ENCODE data around the gene LMAN2. TPM values are rescaled to one million over a fixed set of nuclear protein-coding genes. Genes with fewer than 3 reads are reported as not detected.
A peak's percentile ranks its signal among the peaks of the same experiment; 100 is the strongest.

LMAN2 gene, protein sequence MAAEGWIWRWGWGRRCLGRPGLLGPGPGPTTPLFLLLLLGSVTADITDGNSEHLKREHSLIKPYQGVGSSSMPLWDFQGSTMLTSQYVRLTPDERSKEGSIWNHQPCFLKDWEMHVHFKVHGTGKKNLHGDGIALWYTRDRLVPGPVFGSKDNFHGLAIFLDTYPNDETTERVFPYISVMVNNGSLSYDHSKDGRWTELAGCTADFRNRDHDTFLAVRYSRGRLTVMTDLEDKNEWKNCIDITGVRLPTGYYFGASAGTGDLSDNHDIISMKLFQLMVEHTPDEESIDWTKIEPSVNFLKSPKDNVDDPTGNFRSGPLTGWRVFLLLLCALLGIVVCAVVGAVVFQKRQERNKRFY
- total RNA-seq (85.3 TPM), polyA plus RNA-seq (ENCODE audit: insufficient read depth in 1 of 8, insufficient read length in 8 of 8, low replicate concordance in 1 of 8) (100 to 1,000 TPM in 1 of 8 donors, 10 to 100 TPM in 7; 77.9 to 102 (median 86.3) TPM)
- long read RNA-seq, donor 1, transcript LMAN2-201 (8 exons, 1,800 nt), result major isoform, 18 of 18 reads
- long read RNA-seq, donor 1, partial matches to known transcripts, result 0 of 18 reads
- long read RNA-seq, donor 1, other reads (novel, unspliced or antisense), result 0 of 18 reads
- long read RNA-seq, donor 2, partial matches to known transcripts, result 0 of 3 reads
- long read RNA-seq, donor 2, other reads (novel, unspliced or antisense), result 0 of 3 reads
- long read RNA-seq, donor 3, transcript LMAN2-201 (8 exons, 1,800 nt), result major isoform, 40 of 40 reads
- long read RNA-seq, donor 3, partial matches to known transcripts, result 0 of 40 reads
- long read RNA-seq, donor 3, other reads (novel, unspliced or antisense), result 0 of 40 reads
- long read RNA-seq, donor 4, transcript LMAN2-201 (8 exons, 1,800 nt), result major isoform, 24 of 26 reads
- long read RNA-seq, donor 4, partial matches to known transcripts, result 0 of 26 reads
- long read RNA-seq, donor 4, other reads (novel, unspliced or antisense), result 0 of 26 reads
- long read RNA-seq, donor 5, transcript LMAN2-201 (8 exons, 1,800 nt), result major isoform, 59 of 65 reads
- long read RNA-seq, donor 5, partial matches to known transcripts, result 5 of 65 reads
- long read RNA-seq, donor 5, other reads (novel, unspliced or antisense), result 0 of 65 reads
- long read RNA-seq, donor 6, transcript LMAN2-201 (8 exons, 1,800 nt), result major isoform, 33 of 42 reads
- long read RNA-seq, donor 6, partial matches to known transcripts, result 0 of 42 reads
- long read RNA-seq, donor 6, other reads (novel, unspliced or antisense), result 5 of 42 reads
- long read RNA-seq, donor 7, transcript LMAN2-201 (8 exons, 1,800 nt), result major isoform, 44 of 46 reads
- long read RNA-seq, donor 7, partial matches to known transcripts, result 0 of 46 reads
- long read RNA-seq, donor 7, other reads (novel, unspliced or antisense), result 0 of 46 reads
- long read RNA-seq, donor 8, transcript LMAN2-201 (8 exons, 1,800 nt), result major isoform, 26 of 27 reads
- long read RNA-seq, donor 8, partial matches to known transcripts, result 0 of 27 reads
- long read RNA-seq, donor 8, other reads (novel, unspliced or antisense), result 0 of 27 reads
- long read RNA-seq, donor 9, transcript LMAN2-201 (8 exons, 1,800 nt), result major isoform, 23 of 23 reads
- long read RNA-seq, donor 9, partial matches to known transcripts, result 0 of 23 reads
- long read RNA-seq, donor 9, other reads (novel, unspliced or antisense), result 0 of 23 reads
- long read RNA-seq, donor 10, transcript LMAN2-201 (8 exons, 1,800 nt), result major isoform, 30 of 35 reads
- long read RNA-seq, donor 10, partial matches to known transcripts, result 0 of 35 reads
- long read RNA-seq, donor 10, other reads (novel, unspliced or antisense), result 5 of 35 reads
- long read RNA-seq, donor 11, transcript LMAN2-201 (8 exons, 1,800 nt), result major isoform, 31 of 32 reads
- long read RNA-seq, donor 11, partial matches to known transcripts, result 0 of 32 reads
- long read RNA-seq, donor 11, other reads (novel, unspliced or antisense), result 0 of 32 reads

DNA sequence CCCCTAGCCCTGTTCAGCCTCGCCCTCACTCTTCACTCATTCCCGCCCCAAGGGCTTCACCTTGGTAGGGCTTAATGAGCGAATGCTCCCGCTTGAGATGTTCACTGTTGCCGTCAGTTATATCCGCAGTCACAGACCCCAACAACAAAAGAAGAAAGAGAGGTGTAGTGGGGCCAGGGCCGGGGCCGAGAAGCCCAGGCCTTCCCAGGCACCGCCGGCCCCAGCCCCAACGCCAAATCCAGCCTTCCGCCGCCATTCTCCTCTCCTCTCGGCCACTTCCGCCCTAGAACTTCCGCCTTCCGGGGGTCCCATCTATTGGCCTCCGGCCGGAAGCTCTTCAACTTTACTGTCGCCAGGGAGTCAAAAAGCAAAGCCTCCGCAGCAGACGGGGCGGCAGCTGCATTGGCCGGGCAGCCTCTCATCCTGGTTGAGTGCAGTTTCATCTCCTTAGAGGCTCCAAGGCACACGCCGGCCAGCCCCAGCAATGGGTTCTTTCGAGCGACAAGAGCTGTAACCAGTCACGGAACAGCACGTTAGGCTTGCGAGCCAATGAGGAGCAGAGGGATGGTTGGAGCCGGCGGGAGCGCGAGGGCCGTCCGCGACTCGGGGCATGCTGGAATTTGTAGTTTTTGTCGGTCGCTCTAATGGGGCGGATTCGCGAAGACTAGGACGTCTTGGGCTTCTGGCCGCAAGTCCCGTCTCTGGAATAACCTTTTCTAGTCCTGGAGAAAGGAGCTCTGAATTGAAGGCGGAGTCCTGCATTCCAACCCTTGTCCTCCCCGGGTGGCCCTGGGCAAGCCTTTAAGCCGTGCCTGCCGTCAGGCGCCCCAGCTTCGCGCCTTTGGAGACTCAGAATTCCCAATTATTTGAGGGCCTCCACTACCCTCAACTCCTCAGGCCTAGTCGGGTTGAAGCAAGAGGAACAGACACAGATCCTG, at the start of gene LMAN2:
Gene LMAN2 (minus strand): TSS at position 277 of the 938 bp plus-strand sequence. CDS start 21 bp downstream, at position 256.
- DNase-seq, result peak; percentile 100
- H3K27ac ChIP-seq (ENCODE audit: low read length), result peak within 1 kb of the TSS; percentile 97
- no peaks in the 10 kb centered on the region for H3K9me3 ChIP-seq (replicated peaks; ENCODE audit: control insufficient read depth, low read depth, low read length)
- H3K27me3 ChIP-seq (ENCODE audit: control insufficient read depth, insufficient read depth, low read length), result no peaks in the 10 kb centered on the region
- H3K36me3 ChIP-seq (ENCODE audit: control insufficient read depth, insufficient read depth, low read length), result peaks cover 18% of the 10 kb centered on the region
- peaks cover 21% of the 10 kb centered on the region for H3K4me1 ChIP-seq (ENCODE audit: control insufficient read depth, insufficient read depth, low read length)
- H3K4me3 ChIP-seq (ENCODE audit: low read length), result peak within 1 kb of the TSS; percentile 100
- under 1% methylated on average over 48 of the region's 55 CpGs for WGBS (ENCODE audit: insufficient coverage)

DNA sequence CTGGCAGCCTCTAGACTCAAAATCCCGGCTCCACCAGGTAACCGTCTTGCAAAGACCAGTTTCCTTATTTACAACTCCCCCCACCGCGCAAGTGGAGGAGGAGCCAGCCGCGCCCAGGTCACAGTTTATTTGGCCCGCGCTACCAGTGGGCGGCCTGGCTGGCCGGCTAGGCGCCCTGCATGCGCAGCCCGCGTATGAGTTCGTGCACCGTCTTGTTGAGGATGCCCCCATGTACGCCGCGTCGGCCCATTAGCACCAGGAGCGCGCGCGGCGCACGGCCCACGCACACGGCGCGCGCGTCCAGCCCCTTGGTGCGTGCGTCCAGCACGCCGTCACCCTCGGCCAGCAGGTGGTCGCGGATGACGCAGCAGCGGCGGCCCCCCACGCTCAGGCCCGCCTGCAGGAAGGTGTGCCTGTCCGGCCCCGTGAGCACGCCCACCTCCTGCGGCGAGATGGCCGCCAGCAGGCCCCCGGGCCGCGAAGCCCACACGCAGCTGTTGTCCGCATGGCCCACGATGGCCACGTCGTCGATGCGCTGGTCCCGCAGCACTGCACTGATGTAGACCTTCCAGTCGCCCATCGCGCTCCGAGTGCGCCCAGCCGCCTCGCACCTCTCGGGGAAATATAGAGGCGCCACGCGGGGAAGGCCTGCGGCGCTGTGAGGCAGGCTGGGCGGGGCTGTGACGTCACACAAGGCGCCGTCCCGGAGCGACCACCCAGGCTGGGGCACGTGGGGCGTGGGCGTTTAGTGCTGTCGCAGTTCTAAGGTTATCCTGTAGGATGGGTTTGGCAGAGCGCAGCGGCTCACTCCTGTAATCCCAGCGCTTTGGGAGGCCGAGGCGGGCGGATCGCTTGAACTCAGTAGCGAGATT, 48.8 kb upstream of the LMAN2 start, which contains the start of gene PFN3:
Gene PFN3 (minus strand): TSS at position 665 of the 872 bp plus-strand sequence. CDS start 85 bp downstream, at position 580.
- 3% methylated on average over 84 of the region's 92 CpGs for WGBS (ENCODE audit: insufficient coverage)
- no peak within 1 kb of the TSS for H3K27ac ChIP-seq (ENCODE audit: low read length)
- no peaks in the 10 kb centered on the region for H3K36me3 ChIP-seq (ENCODE audit: control insufficient read depth, insufficient read depth, low read length)
- H3K4me1 ChIP-seq (ENCODE audit: control insufficient read depth, insufficient read depth, low read length), result peaks cover 40% of the 10 kb centered on the region
- H3K9me3 ChIP-seq (replicated peaks; ENCODE audit: control insufficient read depth, low read depth, low read length), result no peaks in the 10 kb centered on the region
- H3K27me3 ChIP-seq (ENCODE audit: control insufficient read depth, insufficient read depth, low read length), result peaks cover 97% of the 10 kb centered on the region
- peak; percentile 52 for DNase-seq
- H3K4me3 ChIP-seq (ENCODE audit: low read length), result no peak within 1 kb of the TSS

DNA sequence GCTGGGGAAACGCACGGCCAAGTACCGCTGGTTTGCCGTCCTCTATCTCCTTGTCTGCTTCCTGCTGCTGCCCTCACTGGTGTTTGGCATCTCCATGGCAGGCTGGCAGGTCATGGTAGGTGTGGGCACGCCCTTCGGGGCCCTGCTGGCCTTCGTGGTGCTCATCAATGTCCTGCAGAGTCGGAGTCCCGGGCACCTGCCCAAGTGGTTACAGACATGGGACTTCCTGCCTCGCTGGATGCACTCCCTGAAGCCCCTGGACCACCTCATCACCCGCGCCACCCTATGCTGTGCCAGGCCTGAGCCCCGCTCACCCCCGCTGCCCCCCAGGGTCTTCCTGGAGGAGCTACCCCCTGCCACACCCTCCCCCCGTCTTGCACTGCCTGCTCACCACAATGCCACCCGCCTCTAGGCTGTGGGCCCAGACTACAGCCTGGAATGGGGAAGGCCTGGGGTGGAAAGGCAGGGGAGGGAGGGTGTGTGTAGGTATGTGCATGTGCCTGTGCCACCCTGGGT, 46.5 kb upstream of the LMAN2 start:
- Histone ChIP-seq H3K36me3 (ENCODE audit: control insufficient read depth, insufficient read depth, low read length) (no peaks in the 10 kb centered on the region), H3K27ac (ENCODE audit: low read length) (no peak overlapping the region), H3K4me3 (ENCODE audit: low read length) (no peak overlapping the region), H3K9me3 (replicated peaks; ENCODE audit: control insufficient read depth, low read depth, low read length) (no peaks in the 10 kb centered on the region), H3K27me3 (ENCODE audit: control insufficient read depth, insufficient read depth, low read length) (peaks cover 80% of the 10 kb centered on the region), H3K4me1 (ENCODE audit: control insufficient read depth, insufficient read depth, low read length) (peaks cover 17% of the 10 kb centered on the region)
- no peak for DNase-seq
- WGBS (ENCODE audit: insufficient coverage), result 84% methylated on average over 12 of the region's 16 CpGs

DNA sequence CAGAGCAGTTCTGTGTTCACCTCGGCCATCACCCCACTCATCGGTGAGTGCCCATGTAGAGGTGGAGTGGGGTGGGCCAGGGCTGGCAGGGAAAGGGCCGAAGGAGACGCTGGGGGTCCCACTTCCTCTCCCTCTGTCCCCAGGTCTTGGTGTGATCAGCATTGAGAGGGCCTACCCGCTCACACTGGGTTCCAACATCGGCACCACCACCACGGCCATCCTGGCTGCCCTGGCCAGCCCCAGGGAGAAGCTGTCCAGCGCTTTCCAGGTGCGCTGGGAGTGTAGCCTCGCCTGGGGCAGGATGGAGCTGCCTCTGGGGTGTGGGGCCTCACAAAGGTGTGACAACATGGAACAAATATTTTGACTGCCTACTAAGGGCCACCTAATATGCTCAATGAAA, 45.3 kb upstream of the LMAN2 start:
- no peak for DNase-seq
- Histone ChIP-seq H3K27me3 (ENCODE audit: control insufficient read depth, insufficient read depth, low read length) (peaks cover 69% of the 10 kb centered on the region), H3K36me3 (ENCODE audit: control insufficient read depth, insufficient read depth, low read length) (no peaks in the 10 kb centered on the region), H3K27ac (ENCODE audit: low read length) (no peak overlapping the region), H3K9me3 (replicated peaks; ENCODE audit: control insufficient read depth, low read depth, low read length) (no peaks in the 10 kb centered on the region), H3K4me3 (ENCODE audit: low read length) (no peak overlapping the region), H3K4me1 (ENCODE audit: control insufficient read depth, insufficient read depth, low read length) (peaks cover 8% of the 10 kb centered on the region)
- WGBS (ENCODE audit: insufficient coverage), result 93% methylated on average over 3 of the region's 10 CpGs

DNA sequence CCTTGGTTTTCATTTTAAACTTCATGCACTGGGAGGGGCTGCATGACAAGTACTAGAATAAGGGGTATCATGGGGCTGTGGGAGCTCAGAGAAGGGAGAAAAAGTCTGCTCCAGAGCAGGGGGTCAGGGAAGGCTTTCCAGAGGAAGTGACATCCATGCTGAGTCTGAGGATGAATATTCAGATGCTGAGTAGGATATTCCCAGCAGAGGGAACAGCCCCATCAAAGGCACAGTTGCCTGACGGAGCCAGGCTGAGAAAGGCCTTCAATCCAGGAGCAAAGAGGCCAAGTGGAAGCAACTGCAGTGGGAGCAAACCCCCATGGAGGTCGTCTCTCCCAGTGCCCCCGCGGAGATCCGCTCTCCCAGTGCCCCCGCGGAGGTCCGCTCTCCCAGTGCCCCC, 44.6 kb upstream of the LMAN2 start:
- WGBS (ENCODE audit: insufficient coverage), result 21% methylated on average over 3 of the region's 8 CpGs
- H3K27me3 ChIP-seq (ENCODE audit: control insufficient read depth, insufficient read depth, low read length), result peaks cover 62% of the 10 kb centered on the region
- H3K9me3 ChIP-seq (replicated peaks; ENCODE audit: control insufficient read depth, low read depth, low read length), result no peaks in the 10 kb centered on the region

DNA sequence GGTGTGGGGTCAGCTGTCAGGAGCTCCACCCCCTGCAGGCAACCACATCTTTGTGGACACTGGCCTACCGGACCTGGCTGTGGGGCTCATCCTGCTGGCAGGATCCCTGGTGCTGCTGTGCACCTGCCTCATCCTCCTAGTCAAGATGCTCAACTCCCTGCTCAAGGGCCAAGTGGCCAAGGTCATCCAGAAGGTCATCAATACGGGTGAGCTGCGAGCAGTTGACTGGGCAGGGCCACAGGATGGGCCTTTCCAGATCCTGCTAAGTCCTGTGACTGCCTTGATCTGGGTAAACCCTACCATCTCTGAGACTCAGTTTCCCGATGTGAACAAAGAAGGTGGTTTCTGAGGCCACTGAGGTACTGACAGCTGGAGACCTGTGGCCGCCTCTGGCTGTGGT, 42.5 kb upstream of the LMAN2 start:
- Histone ChIP-seq H3K27me3 (ENCODE audit: control insufficient read depth, insufficient read depth, low read length) (peaks cover 54% of the 10 kb centered on the region), H3K27ac (ENCODE audit: low read length) (no peak overlapping the region), H3K9me3 (replicated peaks; ENCODE audit: control insufficient read depth, low read depth, low read length) (no peaks in the 10 kb centered on the region), H3K36me3 (ENCODE audit: control insufficient read depth, insufficient read depth, low read length) (no peaks in the 10 kb centered on the region), H3K4me1 (ENCODE audit: control insufficient read depth, insufficient read depth, low read length) (peaks cover 16% of the 10 kb centered on the region), H3K4me3 (ENCODE audit: low read length) (no peak overlapping the region)
- WGBS (ENCODE audit: insufficient coverage), result 63% methylated on average over 5 of the region's 5 CpGs
- DNase-seq, result no peak

More for the DNA sequence above, 44.6 kb upstream of the LMAN2 start:
- Histone ChIP-seq H3K4me1 (ENCODE audit: control insufficient read depth, insufficient read depth, low read length) (peaks cover 8% of the 10 kb centered on the region), H3K27ac (ENCODE audit: low read length) (no peak overlapping the region), H3K4me3 (ENCODE audit: low read length) (no peak overlapping the region), H3K36me3 (ENCODE audit: control insufficient read depth, insufficient read depth, low read length) (no peaks in the 10 kb centered on the region)
- DNase-seq, result no peak

DNA sequence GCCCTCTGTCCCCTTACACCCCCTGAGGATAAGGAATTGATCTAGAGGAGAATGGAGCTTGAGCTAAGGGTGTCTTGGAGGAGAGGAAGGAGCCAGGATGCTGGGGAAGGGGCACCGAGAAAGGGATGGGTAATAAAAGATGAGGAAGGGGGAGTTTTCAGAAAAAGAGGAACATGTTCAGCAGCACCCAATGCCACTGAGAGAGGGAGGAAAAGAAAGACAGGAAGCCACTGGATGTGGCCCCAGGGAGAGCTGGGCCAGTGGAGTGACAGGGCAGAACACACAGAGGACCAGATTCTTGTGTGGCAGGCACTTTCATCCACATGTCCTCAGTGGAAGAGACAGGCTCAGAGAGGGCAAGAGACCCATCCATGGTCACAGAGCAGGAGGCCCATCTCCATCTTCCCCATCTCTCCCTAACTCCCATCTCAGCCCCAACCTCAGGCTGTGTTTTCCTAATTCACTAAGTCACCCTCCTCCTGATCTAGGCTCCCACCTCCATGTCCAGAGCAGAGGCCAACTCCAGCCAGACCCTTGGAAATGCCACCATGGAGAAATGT, 41.8 kb upstream of the LMAN2 start:
- peaks cover 54% of the 10 kb centered on the region for H3K27me3 ChIP-seq (ENCODE audit: control insufficient read depth, insufficient read depth, low read length)
- H3K9me3 ChIP-seq (replicated peaks; ENCODE audit: control insufficient read depth, low read depth, low read length), result no peaks in the 10 kb centered on the region
- no peak for DNase-seq
- H3K27ac ChIP-seq (ENCODE audit: low read length), result no peak overlapping the region
- H3K36me3 ChIP-seq (ENCODE audit: control insufficient read depth, insufficient read depth, low read length), result no peaks in the 10 kb centered on the region
- peaks cover 19% of the 10 kb centered on the region for H3K4me1 ChIP-seq (ENCODE audit: control insufficient read depth, insufficient read depth, low read length)
- 35% methylated on average over 1 of the region's 1 CpG for WGBS (ENCODE audit: insufficient coverage)
- no peak overlapping the region for H3K4me3 ChIP-seq (ENCODE audit: low read length)

Data from muscle of leg (tissue), 16 donors.